A549 (cell line): ENCODE measurements around the gene SSTR3. TPM values are rescaled to one million over a fixed set of nuclear protein-coding genes. Genes with fewer than 3 reads are reported as not detected.

Experiments
- ATAC-seq, 2 experiments: fragments of 200-7000 bp in 1 of 2; fragments of >200 bp in 1 of 2; cut with Nextera tagmentation in 1 of 2; cut with Tn5 transposase in 1 of 2; 3 replicates each; pipeline versions ENCODE4 v1.8.0 to v1.9.1; 2018 to 2020; ENCODE audit warnings: mild to moderate bottlenecking in 1 of 2, moderate library complexity in 1 of 2
- CTCF ChIA-PET: fragments of 300-600 bp; sonication (Branson Sonifier 250); formaldehyde crosslinking; extraction: SDS; loops from one replicate; lab custom pipeline; 2021; ENCODE audit warnings: antibody characterized with exemption, inconsistent platforms; lab: Yijun Ruan, JAX
- POLR2A ChIA-PET: fragments of 350-600 bp; formaldehyde crosslinking; extraction: SDS; loops from one replicate; lab custom pipeline; 2021; ENCODE audit warnings: antibody characterized with exemption, inconsistent platforms; lab: Yijun Ruan, JAX
- DNase-seq, 2 experiments: peaks; one replicate each; pipeline versions ENCODE4 v3.0.0 to v3.0.0-alpha.2; 2011 to 2016; ENCODE audit warnings: low read depth in 1 of 2, low spot score in 1 of 2
- FAIRE-seq: peaks from 2 replicates; lab custom pipeline; 2011; peaks lifted over from hg19 to GRCh38; lab: Jason Lieb, UNC
- H3K27ac ChIP-seq, 2 experiments: fragments of >200 bp; sonication (Bioruptor Twin); formaldehyde crosslinking; 3 replicates each; pipeline ENCODE4 v1.5.1; 2016 to 2017
- H3K4me1 ChIP-seq: fragments of >200 bp; sonication (Bioruptor Twin); formaldehyde crosslinking; 3 replicates; pipeline ENCODE4 v1.6.1; 2016
- H3K4me2 ChIP-seq: fragments of >200 bp; sonication (Bioruptor Twin); formaldehyde crosslinking; 3 replicates; pipeline ENCODE4 v1.6.1; 2016
- H3K4me3 ChIP-seq: fragments of >200 bp; sonication (Bioruptor Twin); formaldehyde crosslinking; 3 replicates; pipeline ENCODE4 v1.5.1; 2016
- H3K9me3 ChIP-seq: fragments of >200 bp; sonication (Bioruptor Twin); formaldehyde crosslinking; 3 replicates; pipeline ENCODE4 v1.6.1; 2016
- ATOH8 ChIP-seq: fragments of 250-450 bp; sonication (Bioruptor Pico); IDR thresholded peaks from 2 replicates; pipeline ENCODE4 v1.5.0; 2020; ENCODE audit warnings: low read depth, mild to moderate bottlenecking, moderate library complexity
- BCL3 ChIP-seq: fragments of >200 bp; sonication (Bioruptor Twin); formaldehyde crosslinking; IDR thresholded peaks from 3 replicates; pipeline ENCODE4 v1.6.1; 2016
- CBX8 ChIP-seq: fragments of 200-600 bp; sonication (generic); IDR thresholded peaks from 2 replicates; pipeline ENCODE4 v1.6.1; 2016
- CHD4 ChIP-seq: fragments of 200-600 bp; sonication (generic); IDR thresholded peaks from 2 replicates; pipeline ENCODE4 v1.6.1; 2016; ENCODE audit warnings: antibody characterized with exemption, mild to moderate bottlenecking, borderline replicate concordance
- E2F6 ChIP-seq: IDR thresholded peaks from 2 replicates; pipeline ENCODE4 v1.6.1; 2012; ENCODE audit warnings: low read depth, borderline replicate concordance
- EHF ChIP-seq: fragments of 250-450 bp; sonication (Bioruptor Pico); IDR thresholded peaks from 2 replicates; pipeline ENCODE4 v1.5.0; 2020; ENCODE audit warnings: mild to moderate bottlenecking
- EHMT2 ChIP-seq: fragments of 200-600 bp; sonication (generic); IDR thresholded peaks from 2 replicates; pipeline ENCODE4 v1.6.1; 2016; ENCODE audit warnings: antibody characterized with exemption, low read depth, mild to moderate bottlenecking, moderate library complexity
- FOXS1 ChIP-seq: fragments of 250-450 bp; sonication (Bioruptor Pico); IDR thresholded peaks from 2 replicates; pipeline ENCODE4 v1.5.0; 2020; ENCODE audit warnings: mild to moderate bottlenecking, moderate library complexity
- HES2 ChIP-seq: fragments of >200 bp; sonication (Bioruptor Twin); formaldehyde crosslinking; IDR thresholded peaks from 2 replicates; pipeline ENCODE4 v1.6.1; 2016
- HEYL ChIP-seq: fragments of 250-450 bp; sonication (Bioruptor Pico); IDR thresholded peaks from 2 replicates; pipeline ENCODE4 v1.8.0; 2021; ENCODE audit warnings: mild to moderate bottlenecking, moderate library complexity
- HMGXB4 ChIP-seq: fragments of 250-450 bp; sonication (Bioruptor Pico); IDR thresholded peaks from 2 replicates; pipeline ENCODE4 v1.5.0; 2021; ENCODE audit warnings: mild to moderate bottlenecking, moderate library complexity, borderline replicate concordance
- HOXA7 ChIP-seq: fragments of 250-450 bp; sonication (Bioruptor Pico); IDR thresholded peaks from 2 replicates; pipeline ENCODE4 v1.5.0; 2020; ENCODE audit warnings: mild to moderate bottlenecking, moderate library complexity
- HOXB13 ChIP-seq: fragments of 250-450 bp; sonication (Bioruptor Pico); IDR thresholded peaks from 2 replicates; pipeline ENCODE4 v1.5.0; 2020; ENCODE audit warnings: low read depth, mild to moderate bottlenecking, moderate library complexity
- JUN ChIP-seq, 2 experiments: fragments of >200 bp; sonication (Bioruptor Twin); formaldehyde crosslinking; IDR thresholded peaks; 2 replicates in 1 of 2; 3 replicates in 1 of 2; pipeline ENCODE4 v1.6.1; 2016 to 2017
- JUNB ChIP-seq: fragments of >200 bp; sonication (Bioruptor Twin); formaldehyde crosslinking; IDR thresholded peaks from 2 replicates; pipeline ENCODE4 v1.6.1; 2016
- MAX ChIP-seq: IDR thresholded peaks from 2 replicates; pipeline ENCODE4 v1.6.1; 2012
- MYC ChIP-seq: IDR thresholded peaks from 2 replicates; pipeline ENCODE4 v1.6.1; 2012; ENCODE audit warnings: mild to moderate bottlenecking, inconsistent platforms, low read length, improper control_type of control experiment, borderline replicate concordance
- NFE2L2 ChIP-seq: fragments of 150-350 bp; conservative IDR thresholded peaks from 2 replicates; pipeline ENCODE4 v1.6.1; 2014; ENCODE audit warnings: low read length
- NR3C1 ChIP-seq: fragments of >200 bp; sonication (Bioruptor Twin); formaldehyde crosslinking; IDR thresholded peaks from 3 replicates; pipeline ENCODE4 v1.6.1; 2017
- POLR2A ChIP-seq: IDR thresholded peaks from 2 replicates; pipeline ENCODE4 v1.6.1; 2012; ENCODE audit warnings: mild to moderate bottlenecking, low read length
- RARB ChIP-seq: fragments of 250-450 bp; sonication (Bioruptor Pico); IDR thresholded peaks from 2 replicates; pipeline ENCODE4 v1.8.0; 2021; ENCODE audit warnings: mild to moderate bottlenecking, moderate library complexity
- RCOR1 ChIP-seq: fragments of 150-350 bp; IDR thresholded peaks from 2 replicates; pipeline ENCODE4 v1.6.1; 2014; ENCODE audit warnings: antibody characterized with exemption, low read length, low read depth
- REST ChIP-seq: fragments of 200-600 bp; sonication (generic); IDR thresholded peaks from 2 replicates; pipeline ENCODE4 v1.6.1; 2016; ENCODE audit warnings: antibody characterized with exemption, mild to moderate bottlenecking, moderate library complexity
- SREBF2 ChIP-seq: fragments of 450-650 bp; IDR thresholded peaks from 2 replicates; pipeline ENCODE4 v1.6.1; 2014; ENCODE audit warnings: mild to moderate bottlenecking, moderate library complexity
- TP53 ChIP-seq: fragments of 250-450 bp; sonication (Bioruptor Pico); IDR thresholded peaks from 2 replicates; pipeline ENCODE4 v1.5.0; 2021; ENCODE audit warnings: mild to moderate bottlenecking, moderate library complexity
- ZFP36 ChIP-seq: fragments of 450-650 bp; IDR thresholded peaks from 2 replicates; pipeline ENCODE4 v1.6.1; 2014; ENCODE audit warnings: borderline replicate concordance; ENCODE audit not compliant: partially characterized antibody
- ZNF302 ChIP-seq: fragments of 250-450 bp; sonication (Bioruptor Pico); IDR thresholded peaks from 2 replicates; pipeline ENCODE4 v1.9.0; 2021; ENCODE audit warnings: inconsistent platforms, mild to moderate bottlenecking, moderate library complexity
- WGBS: methylation state at CpG from one replicate; pipeline ENCODE4 v1.1.6; 2017; ENCODE audit errors: missing lambda C conversion rate; 5-methylcytosine and 5-hydroxymethylcytosine counted together
- polyA plus RNA-seq, 4 experiments: library from polyadenylated mRNA; depleted of rRNA in 3 of 4; stranded (reverse); fragments of >200 nt; fragmentation: RNase III in 1 of 4; extraction: RNeasy Plus Mini Kit Qiagen cat#74134 plus additional on column Dnase treatment in 1 of 4; gene quantifications; 2 replicates in 3 of 4; 3 replicates in 1 of 4; pipeline ENCODE4 v1.2.3, GENCODE V29; 2011 to 2017

The SSTR3 gene
- polyA plus RNA-seq, 2 of the 4 experiments (the other 2 are of a cell fraction): not detected

- peak in 1 of 2 experiments; percentile 79; a peak in 4 of 5 replicates for TF ChIP-seq JUN (IDR thresholded peaks at IDR 0.05)
- peak; percentile 65 for TF ChIP-seq MAX
- TF ChIP-seq HMGXB4 (CRISPR knock-in tag): no peak
- peak; percentile 78 for TF ChIP-seq JUNB
- no peak for TF ChIP-seq CBX8
- no peak for TF ChIP-seq ATOH8 (CRISPR knock-in tag)
- no peak for TF ChIP-seq CHD4
- TF ChIP-seq, all 56 proteins: peak for 16
These were observed 14.6 kb downstream of the SSTR3 start (continued) for GRCh38 chr22:37197451-37198257.

- Histone ChIP-seq H3K4me3 (peak overlapping the region; percentile 20; the same call in 1 of the 3 replicates), H3K4me1 (peaks cover 76% of the 10 kb centered on the region), H3K9me3 (no peaks in the 10 kb centered on the region), H3K27ac (peak overlapping the region; percentile 99 to 100), H3K4me2 (peak overlapping the region; percentile 98)
- ATAC-seq: peak; percentile 56 to 65
- POLR2A ChIA-PET: interaction anchor here (0.6 to 1.7 kb wide), 4 partner anchors 9 to 178 kb away, joined by 3 to 9 read pairs (median 3); partner anchors contain the start of genes C1QTNF6, MPST and TST
- CTCF ChIA-PET: interaction anchor here (0.6 to 7.6 kb wide), 20 partner anchors 9 to 650 kb away, joined by 3 to 126 read pairs (median 4); partner anchors contain the start of genes C1QTNF6 and KCTD17
- DNase-seq: peak; percentile 77 to 92
- no peak for FAIRE-seq
- 6% methylated on average over 8 of the region's 14 CpGs for WGBS
- TF ChIP-seq HOXA7 (CRISPR knock-in tag) (no peak), JUNB (peak; percentile 12; the same call in 1 of the 2 replicates), BCL3 (no peak), TP53 (CRISPR knock-in tag) (no peak), FOXS1 (CRISPR knock-in tag) (no peak), ZNF302 (CRISPR knock-in tag) (no peak), E2F6 (no peak), HEYL (CRISPR knock-in tag) (no peak), HOXB13 (CRISPR knock-in tag) (no peak), RCOR1 (no peak), MYC (no peak), ZFP36 (no peak), REST (peak; percentile 57), NR3C1 (no peak), HES2 (no peak), RARB (CRISPR knock-in tag) (no peak; the same call in 1 of the 2 replicates), NFE2L2 (no peak), POLR2A (no peak), EHMT2 (no peak), EHF (no peak), SREBF2 (no peak)
These were observed 15.5 kb downstream of the SSTR3 start for GRCh38 chr22:37196539-37197450.
